Fibroblast of lung (primary cell): ENCODE data around the gene DNAJC18. TPM values are rescaled to one million over a fixed set of nuclear protein-coding genes. Genes with fewer than 3 reads are reported as not detected.
"Not testable (repeated sequence)": the region's sequence is repeated elsewhere in the genome, so short reads cannot be mapped to it uniquely, and the experiment has no call there.

Source experiments
- DNase-seq, 2 donors: peaks; one replicate each; pipeline versions ENCODE4 v3.0.0 to v3.0.0-alpha.2; 2010; ENCODE audit warnings: low read depth in 2 of 2
- H2AFZ ChIP-seq: 2 replicates; pipeline ENCODE4 v1.5.1; 2012; ENCODE audit warnings: low read length, control low read depth, inconsistent platforms
- H3K27ac ChIP-seq: 2 replicates; pipeline ENCODE4 v1.5.1; 2011; ENCODE audit warnings: low read length, control low read depth; ENCODE audit not compliant: insufficient read depth
- H3K27me3 ChIP-seq: 2 replicates; pipeline ENCODE4 v1.5.1; 2011; ENCODE audit warnings: mild to moderate bottlenecking, low read length; ENCODE audit not compliant: control insufficient read depth, insufficient read depth
- H3K36me3 ChIP-seq: 2 replicates; pipeline ENCODE4 v1.5.1; 2011; ENCODE audit warnings: low read length; ENCODE audit not compliant: control insufficient read depth, insufficient read depth
- H3K4me1 ChIP-seq: 2 replicates; pipeline ENCODE4 v1.5.1; 2011; ENCODE audit warnings: low read length; ENCODE audit not compliant: control insufficient read depth, insufficient read depth; ENCODE audit errors: extremely low read depth
- H3K4me2 ChIP-seq: 2 replicates; pipeline ENCODE4 v1.5.1; 2011; ENCODE audit warnings: low read length, control low read depth; ENCODE audit not compliant: insufficient read depth; ENCODE audit errors: extremely low read depth
- H3K4me3 ChIP-seq, 4 experiments: fragments of 200-600 bp in 1 of 4; sonication (generic) in 1 of 4; replicated peaks in 1 of 4; 2 replicates each; pipeline ENCODE4 v1.5.1; 2011 to 2016; ENCODE audit warnings: low read length in 4 of 4, low read depth in 3 of 4, mild to moderate bottlenecking in 3 of 4, control low read depth in 2 of 4, inconsistent platforms in 1 of 4, mixed read lengths in 1 of 4; ENCODE audit not compliant: insufficient read depth in 1 of 4; ENCODE audit errors: control extremely low read depth in 1 of 4
- H3K79me2 ChIP-seq: 2 replicates; pipeline ENCODE4 v1.5.1; 2012; ENCODE audit warnings: mild to moderate bottlenecking, low read length, inconsistent platforms; ENCODE audit not compliant: control insufficient read depth, insufficient read depth
- H3K9ac ChIP-seq: 2 replicates; pipeline ENCODE4 v1.5.1; 2011; ENCODE audit warnings: mild to moderate bottlenecking, low read length, control low read depth; ENCODE audit not compliant: insufficient read depth
- H3K9me3 ChIP-seq: 2 replicates; pipeline ENCODE4 v1.5.1; 2012; ENCODE audit warnings: low read depth, low read length; ENCODE audit not compliant: control insufficient read depth, insufficient read depth
- H4K20me1 ChIP-seq: 2 replicates; pipeline ENCODE4 v1.5.1; 2011; ENCODE audit warnings: low read length; ENCODE audit not compliant: control insufficient read depth, insufficient read depth; ENCODE audit errors: extremely low read depth
- CTCF ChIP-seq, 2 donors: IDR thresholded peaks in 1 of 2; conservative IDR thresholded peaks in 1 of 2; 1 replicate in 1 of 2; 2 replicates in 1 of 2; pipeline ENCODE4 v1.5.1; 2011 to 2012; ENCODE audit warnings: low read length in 2 of 2, control low read depth in 1 of 2, inconsistent platforms in 1 of 2, low read depth in 1 of 2, mild to moderate bottlenecking in 1 of 2
- EZH2 ChIP-seq: IDR thresholded peaks from 2 replicates; pipeline ENCODE4 v1.5.1; 2012; ENCODE audit warnings: low read length, control low read depth, mild to moderate bottlenecking; ENCODE audit errors: missing control alignments
- polyA plus RNA-seq, 2 donors: library from polyadenylated mRNA; depleted of rRNA in 1 of 2; stranded (reverse) in 1 of 2; unstranded in 1 of 2; fragments of >200 nt; gene quantifications; 2 replicates each; pipeline ENCODE4 v1.2.1, GENCODE V29; 2011 to 2012; ENCODE audit warnings: missing spikeins in 1 of 2
- total RNA-seq: library from RNA; depleted of rRNA; stranded (reverse); fragments of >200 nt; gene quantifications from 2 replicates; pipeline ENCODE4 v1.2.1, GENCODE V29; 2014

Gene DNAJC18
- total and polyA plus RNA-seq, 2 donors (not counting 1 experiment from before 2014, with no cell fraction given): 12.6 to 14.6 TPM

GRCh38 chr5:139445325-139446170, 6.2 kb upstream of the DNAJC18 start:
- H3K27ac ChIP-seq: no peak overlapping the region
- no peak overlapping the region for H3K4me3 ChIP-seq
- no peak overlapping the region for H2AFZ ChIP-seq
- H3K4me1 ChIP-seq: peaks cover 3% of the 10 kb centered on the region
- H3K36me3 ChIP-seq: no peaks in the 10 kb centered on the region
- TF ChIP-seq EZH2 (no peak), CTCF (conservative IDR thresholded peaks at IDR 0.05 in 1 of 2, IDR thresholded peaks at IDR 0.05 in 1 of 2; ENCODE audit: low read depth in 1 of 2, low read length in 2 of 2) (no peak)
- no peaks in the 10 kb centered on the region for H3K79me2 ChIP-seq
- no peaks in the 10 kb centered on the region for H4K20me1 ChIP-seq
- H3K9ac ChIP-seq: no peak overlapping the region
- no peaks in the 10 kb centered on the region for H3K27me3 ChIP-seq
- no peak overlapping the region for H3K4me2 ChIP-seq
- H3K9me3 ChIP-seq: no peaks in the 10 kb centered on the region
- peak; percentile 20 to 89 for DNase-seq

- DNase-seq: peak; percentile 23 to 92
- Histone ChIP-seq H3K4me2 (no peak overlapping the region), H4K20me1 (no peaks in the 10 kb centered on the region), H3K4me3 (no peak overlapping the region), H3K27ac (no peak overlapping the region), H2AFZ (no peak overlapping the region), H3K36me3 (no peaks in the 10 kb centered on the region), H3K4me1 (peaks cover 3% of the 10 kb centered on the region), H3K79me2 (no peaks in the 10 kb centered on the region), H3K9ac (no peak overlapping the region), H3K27me3 (no peaks in the 10 kb centered on the region), H3K9me3 (no peaks in the 10 kb centered on the region)
- no peak for TF ChIP-seq EZH2
- TF ChIP-seq CTCF (conservative IDR thresholded peaks at IDR 0.05 in 1 of 2, IDR thresholded peaks at IDR 0.05 in 1 of 2; ENCODE audit: low read depth in 1 of 2, low read length in 2 of 2): no peak
Measured at GRCh38 chr5:139443831-139444453, 4.6 kb upstream of the DNAJC18 start.

- H2AFZ ChIP-seq, H3K79me2 ChIP-seq, H3K9me3 ChIP-seq, H3K4me1 ChIP-seq, H3K27ac ChIP-seq, DNase-seq, H4K20me1 ChIP-seq, H3K9ac ChIP-seq, H3K4me2 ChIP-seq, H3K4me3 ChIP-seq, H3K36me3 ChIP-seq, H3K27me3 ChIP-seq: not testable (repeated sequence)
Measured at GRCh38 chr5:139440416-139440815, 1.1 kb upstream of the DNAJC18 start.
